HFFc6 (cell line): ENCODE data around the gene MAD1L1. TPM values are rescaled to one million over a fixed set of nuclear protein-coding genes. Genes with fewer than 3 reads are reported as not detected.
A peak's percentile ranks its signal among the peaks of the same experiment; 100 is the strongest.

Experiments
- DNase-seq: peaks from one replicate; pipeline ENCODE4 v3.0.0-alpha.2; 2018
- H3K27ac Mint-ChIP-seq: 2 replicates; pipeline ENCODE4 v1.8.0; 2020; ENCODE audit warnings: mild to moderate bottlenecking, mixed read lengths
- H3K27me3 Mint-ChIP-seq: 2 replicates; pipeline ENCODE4 v1.8.0; 2021; ENCODE audit warnings: mild to moderate bottlenecking, moderate library complexity, mixed read lengths; ENCODE audit not compliant: insufficient read depth
- H3K36me3 Mint-ChIP-seq: 2 replicates; pipeline ENCODE4 v1.8.0; 2021; ENCODE audit warnings: low read depth, mixed read lengths
- H3K4me1 Mint-ChIP-seq: 2 replicates; pipeline ENCODE4 v1.8.0; 2020; ENCODE audit warnings: low read depth, mixed read lengths
- H3K4me3 Mint-ChIP-seq: 2 replicates; pipeline ENCODE4 v1.8.0; 2020; ENCODE audit warnings: mild to moderate bottlenecking, moderate library complexity, mixed read lengths
- H3K9me3 Mint-ChIP-seq: 2 replicates; pipeline ENCODE4 v1.8.0; 2020; ENCODE audit warnings: mild to moderate bottlenecking, mixed read lengths
- CTCF ChIP-seq: fragments of 200-600 bp; sonication (generic); IDR thresholded peaks from 2 replicates; pipeline ENCODE4 v1.5.0; 2021; ENCODE audit warnings: antibody characterized with exemption, mild to moderate bottlenecking
- total RNA-seq, 6 experiments: library from RNA; stranded (reverse); fragmentation: NEBNext Ultra II Directional; extraction: Animal tissue kit (Norgen Biotek cat#: 25700); gene quantifications; 2 replicates in 1 of 6; 3 replicates in 5 of 6; pipeline ENCODE4 v1.2.3, GENCODE V29; 2021

The MAD1L1 gene
- total RNA-seq, 6 experiments from 2014 or later, result 34.6 to 44.8 (median 40.2) TPM

- Mint-ChIP-seq H3K4me1 (no peaks in the 10 kb centered on the region; the same call in 1 of the 2 replicates), H3K27ac (no peak overlapping the region), H3K4me3 (no peak overlapping the region), H3K36me3 (peaks cover 10% of the 10 kb centered on the region), H3K9me3 (no peaks in the 10 kb centered on the region), H3K27me3 (no peaks in the 10 kb centered on the region; the same call in none of the 2 replicates)
- no peak for DNase-seq
- TF ChIP-seq CTCF, result no peak
Observed at GRCh38 chr7:2148814-2149213, 83.9 kb downstream of the MAD1L1 start.

- Mint-ChIP-seq H3K4me1 (no peaks in the 10 kb centered on the region; the same call in 1 of the 2 replicates), H3K4me3 (no peak overlapping the region), H3K27ac (no peak overlapping the region), H3K36me3 (peaks cover 9% of the 10 kb centered on the region), H3K27me3 (no peaks in the 10 kb centered on the region; the same call in none of the 2 replicates), H3K9me3 (no peaks in the 10 kb centered on the region)
- no peak for DNase-seq
- TF ChIP-seq CTCF, result peak; percentile 41; the same call in 1 of the 2 replicates
Observed at GRCh38 chr7:2148189-2148588, 84.6 kb downstream of the MAD1L1 start.

GRCh38 chr7:2146676-2147472 lies 85.9 kb downstream of the MAD1L1 start:
- Mint-ChIP-seq H3K4me1 (no peaks in the 10 kb centered on the region; the same call in 1 of the 2 replicates), H3K27me3 (no peaks in the 10 kb centered on the region; the same call in none of the 2 replicates), H3K36me3 (peaks cover 15% of the 10 kb centered on the region), H3K4me3 (no peak overlapping the region), H3K27ac (no peak overlapping the region), H3K9me3 (no peaks in the 10 kb centered on the region)
- no peak for DNase-seq
- no peak for TF ChIP-seq CTCF

GRCh38 chr7:2145835-2146580 lies 86.7 kb downstream of the MAD1L1 start:
- Mint-ChIP-seq H3K27me3 (no peaks in the 10 kb centered on the region; the same call in none of the 2 replicates), H3K36me3 (peaks cover 15% of the 10 kb centered on the region), H3K4me1 (no peaks in the 10 kb centered on the region; the same call in 1 of the 2 replicates), H3K4me3 (no peak overlapping the region), H3K9me3 (no peaks in the 10 kb centered on the region), H3K27ac (no peak overlapping the region)
- no peak for DNase-seq
- TF ChIP-seq CTCF, result no peak

- H3K27ac Mint-ChIP-seq, result no peak overlapping the region
Observed at GRCh38 chr7:2144926-2145325, 87.8 kb downstream of the MAD1L1 start.

More at GRCh38 chr7:2144926-2145325, 87.8 kb downstream of the MAD1L1 start:
- no peaks in the 10 kb centered on the region; the same call in 1 of the 2 replicates for H3K27me3 Mint-ChIP-seq
- H3K9me3 Mint-ChIP-seq, result no peaks in the 10 kb centered on the region
- TF ChIP-seq CTCF, result no peak
- peaks cover 15% of the 10 kb centered on the region for H3K36me3 Mint-ChIP-seq
- H3K4me1 Mint-ChIP-seq, result no peaks in the 10 kb centered on the region
- no peak overlapping the region for H3K4me3 Mint-ChIP-seq
- no peak for DNase-seq
